Measurements from ENCODE around the gene CLEC12A.
"Not testable (repeated sequence)": the region's sequence is repeated elsewhere in the genome, so short reads cannot be mapped to it uniquely, and the experiment has no call there.

Gene CLEC12A

GRCh38 chr12:9991876-9992275 is 20.7 kb downstream of the CLEC12A start:
- DNase-seq (ENCODE audit: low spot score): no peak
- Mint-ChIP-seq H3K4me1 (ENCODE audit: low read depth) (no peaks in the 10 kb centered on the region), H3K36me3 (ENCODE audit: low read depth) (no peaks in the 10 kb centered on the region), H3K4me3 (no peak overlapping the region), H3K9me3 (no peaks in the 10 kb centered on the region), H3K27ac (no peak overlapping the region), H3K27me3 (ENCODE audit: low read depth) (peaks cover 50% of the 10 kb centered on the region)

- Mint-ChIP-seq H3K27me3 (ENCODE audit: low read depth) (peaks cover 50% of the 10 kb centered on the region), H3K36me3 (ENCODE audit: low read depth) (no peaks in the 10 kb centered on the region)
These were observed 21.1 kb downstream of the CLEC12A start for GRCh38 chr12:9992296-9992695.

GRCh38 chr12:9999016-9999415 is 27.8 kb downstream of the CLEC12A start, which contains the start of gene CLEC1B:
CLEC1B (minus strand) TSS chr12:9999121; CDS start chr12:9999100, 21 bp downstream.
- no peaks in the 10 kb centered on the region for H3K4me1 Mint-ChIP-seq (ENCODE audit: low read depth)
- H3K36me3 Mint-ChIP-seq (ENCODE audit: low read depth): no peaks in the 10 kb centered on the region

More at GRCh38 chr12:9992296-9992695, 21.1 kb downstream of the CLEC12A start:
- no peak for DNase-seq (ENCODE audit: low spot score)
- Mint-ChIP-seq H3K4me1 (ENCODE audit: low read depth) (no peaks in the 10 kb centered on the region), H3K4me3 (no peak overlapping the region), H3K27ac (no peak overlapping the region), H3K9me3 (no peaks in the 10 kb centered on the region)

GRCh38 chr12:10001171-10001776 is 30.1 kb downstream of the CLEC12A start:
- DNase-seq (ENCODE audit: low spot score): no peak
- Mint-ChIP-seq H3K4me1 (ENCODE audit: low read depth) (no peaks in the 10 kb centered on the region), H3K27me3 (ENCODE audit: low read depth) (peaks cover 52% of the 10 kb centered on the region), H3K27ac (no peak overlapping the region), H3K9me3 (no peaks in the 10 kb centered on the region), H3K36me3 (ENCODE audit: low read depth) (no peaks in the 10 kb centered on the region), H3K4me3 (no peak overlapping the region)

More at GRCh38 chr12:9999016-9999415, 27.8 kb downstream of the CLEC12A start, which contains the start of gene CLEC1B:
- DNase-seq (ENCODE audit: low spot score): no peak
- Mint-ChIP-seq H3K4me3 (no peak within 1 kb of the TSS), H3K27ac (no peak within 1 kb of the TSS), H3K9me3 (no peaks in the 10 kb centered on the region), H3K27me3 (ENCODE audit: low read depth) (peaks cover 51% of the 10 kb centered on the region)

GRCh38 chr12:10012630-10013330 is 41.6 kb downstream of the CLEC12A start:
- Mint-ChIP-seq H3K36me3 (ENCODE audit: low read depth) (no peaks in the 10 kb centered on the region), H3K9me3 (no peaks in the 10 kb centered on the region), H3K27ac (no peak overlapping the region), H3K4me1 (ENCODE audit: low read depth) (peaks cover 1% of the 10 kb centered on the region), H3K4me3 (no peak overlapping the region), H3K27me3 (ENCODE audit: low read depth) (peaks cover 38% of the 10 kb centered on the region)
- DNase-seq (ENCODE audit: low spot score): no peak

- no peak for DNase-seq (ENCODE audit: low spot score)
- Mint-ChIP-seq H3K27ac (no peak overlapping the region), H3K4me1 (ENCODE audit: low read depth) (peaks cover 1% of the 10 kb centered on the region), H3K4me3 (no peak overlapping the region), H3K27me3 (ENCODE audit: low read depth) (peaks cover 35% of the 10 kb centered on the region), H3K9me3 (no peaks in the 10 kb centered on the region), H3K36me3 (ENCODE audit: low read depth) (no peaks in the 10 kb centered on the region)
These were observed 44.2 kb downstream of the CLEC12A start for GRCh38 chr12:10015450-10015849.

GRCh38 chr12:10016881-10017280 is 45.7 kb downstream of the CLEC12A start:
- no peak overlapping the region for H3K4me3 Mint-ChIP-seq
- H3K4me1 Mint-ChIP-seq (ENCODE audit: low read depth): peaks cover 1% of the 10 kb centered on the region
- no peak for DNase-seq (ENCODE audit: low spot score)
- no peak overlapping the region for H3K27ac Mint-ChIP-seq
- no peaks in the 10 kb centered on the region for H3K9me3 Mint-ChIP-seq
- H3K36me3 Mint-ChIP-seq (ENCODE audit: low read depth): no peaks in the 10 kb centered on the region
- peaks cover 35% of the 10 kb centered on the region for H3K27me3 Mint-ChIP-seq (ENCODE audit: low read depth)

GRCh38 chr12:10018386-10018785 is 47.2 kb downstream of the CLEC12A start:
- peaks cover 1% of the 10 kb centered on the region for H3K4me1 Mint-ChIP-seq (ENCODE audit: low read depth)
- H3K27ac Mint-ChIP-seq: no peak overlapping the region
- H3K4me3 Mint-ChIP-seq: no peak overlapping the region
- no peaks in the 10 kb centered on the region for H3K36me3 Mint-ChIP-seq (ENCODE audit: low read depth)
- H3K27me3 Mint-ChIP-seq (ENCODE audit: low read depth): peaks cover 31% of the 10 kb centered on the region
- H3K9me3 Mint-ChIP-seq: no peaks in the 10 kb centered on the region
- DNase-seq (ENCODE audit: low spot score): no peak

GRCh38 chr12:10021342-10021741 is 50.1 kb downstream of the CLEC12A start:
- DNase-seq (ENCODE audit: low spot score): no peak
- Mint-ChIP-seq H3K27me3 (ENCODE audit: low read depth) (peaks cover 20% of the 10 kb centered on the region), H3K9me3 (no peaks in the 10 kb centered on the region), H3K4me1 (ENCODE audit: low read depth) (peaks cover 1% of the 10 kb centered on the region), H3K4me3 (no peak overlapping the region), H3K27ac (no peak overlapping the region), H3K36me3 (ENCODE audit: low read depth) (no peaks in the 10 kb centered on the region)

GRCh38 chr12:10025236-10025635 is 54.0 kb downstream of the CLEC12A start:
- Mint-ChIP-seq H3K27me3 (ENCODE audit: low read depth) (peaks cover 39% of the 10 kb centered on the region), H3K36me3 (ENCODE audit: low read depth) (no peaks in the 10 kb centered on the region), H3K9me3 (no peaks in the 10 kb centered on the region), H3K27ac (no peak overlapping the region), H3K4me1 (ENCODE audit: low read depth) (no peaks in the 10 kb centered on the region), H3K4me3 (no peak overlapping the region)
- no peak for DNase-seq (ENCODE audit: low spot score)

GRCh38 chr12:10026666-10027065 is 55.5 kb downstream of the CLEC12A start:
- not testable (repeated sequence) for H3K4me3 Mint-ChIP-seq

GRCh38 chr12:10027311-10027710 is 56.1 kb downstream of the CLEC12A start:
- no peak overlapping the region for H3K4me3 Mint-ChIP-seq
- no peaks in the 10 kb centered on the region for H3K4me1 Mint-ChIP-seq (ENCODE audit: low read depth)
- no peak for DNase-seq (ENCODE audit: low spot score)
- H3K9me3 Mint-ChIP-seq: no peaks in the 10 kb centered on the region
- peaks cover 31% of the 10 kb centered on the region for H3K27me3 Mint-ChIP-seq (ENCODE audit: low read depth)
- H3K36me3 Mint-ChIP-seq (ENCODE audit: low read depth): no peaks in the 10 kb centered on the region
- no peak overlapping the region for H3K27ac Mint-ChIP-seq

More at GRCh38 chr12:10026666-10027065, 55.5 kb downstream of the CLEC12A start:
- peaks cover 34% of the 10 kb centered on the region for H3K27me3 Mint-ChIP-seq (ENCODE audit: low read depth)
- not testable (repeated sequence) for DNase-seq (ENCODE audit: low spot score); H3K36me3 Mint-ChIP-seq (ENCODE audit: low read depth); H3K9me3 Mint-ChIP-seq; H3K4me1 Mint-ChIP-seq (ENCODE audit: low read depth); H3K27ac Mint-ChIP-seq

GRCh38 chr12:10027721-10028120 is 56.5 kb downstream of the CLEC12A start:
- Mint-ChIP-seq H3K9me3 (no peaks in the 10 kb centered on the region), H3K36me3 (ENCODE audit: low read depth) (no peaks in the 10 kb centered on the region), H3K27me3 (ENCODE audit: low read depth) (peaks cover 27% of the 10 kb centered on the region), H3K4me1 (ENCODE audit: low read depth) (no peaks in the 10 kb centered on the region), H3K4me3 (no peak overlapping the region), H3K27ac (no peak overlapping the region)
- DNase-seq (ENCODE audit: low spot score): no peak

- DNase-seq (ENCODE audit: low spot score): no peak
- peaks cover 22% of the 10 kb centered on the region for H3K27me3 Mint-ChIP-seq (ENCODE audit: low read depth)
- H3K27ac Mint-ChIP-seq: no peak within 1 kb of the TSS
- H3K9me3 Mint-ChIP-seq: no peaks in the 10 kb centered on the region
- H3K36me3 Mint-ChIP-seq (ENCODE audit: low read depth): no peaks in the 10 kb centered on the region
- H3K4me1 Mint-ChIP-seq (ENCODE audit: low read depth): no peaks in the 10 kb centered on the region
- no peak within 1 kb of the TSS for H3K4me3 Mint-ChIP-seq
These were observed 59.2 kb downstream of the CLEC12A start, which contains the start of gene CLEC9A for GRCh38 chr12:10030446-10030845. CLEC9A (plus strand) TSS chr12:10030682; CDS start chr12:10052688, 22,006 bp downstream.
